ENCODE measurements around the gene HIVEP2.

The HIVEP2 gene

GRCh38 chr6:142787422-142787821, 157.6 kb downstream of the HIVEP2 start:
- H3K27me3 ChIP-seq (ENCODE audit: insufficient read depth, low read length): no peaks in the 10 kb centered on the region
- H3K79me2 ChIP-seq (ENCODE audit: control insufficient read depth, insufficient read depth, low read length, unreplicated experiment): no peaks in the 10 kb centered on the region
- H3K4me3 ChIP-seq (ENCODE audit: low read depth, low read length): no peak overlapping the region
- no peaks in the 10 kb centered on the region for H3K36me3 ChIP-seq (ENCODE audit: insufficient read depth, low read length)
- H3K4me1 ChIP-seq (ENCODE audit: control insufficient read depth, insufficient read depth, low read length, unreplicated experiment): peaks cover 10% of the 10 kb centered on the region
- no peak overlapping the region for H3K27ac ChIP-seq (ENCODE audit: low read depth, low read length)
- H2AFZ ChIP-seq (ENCODE audit: low read length, unreplicated experiment): no peak overlapping the region

DNA sequence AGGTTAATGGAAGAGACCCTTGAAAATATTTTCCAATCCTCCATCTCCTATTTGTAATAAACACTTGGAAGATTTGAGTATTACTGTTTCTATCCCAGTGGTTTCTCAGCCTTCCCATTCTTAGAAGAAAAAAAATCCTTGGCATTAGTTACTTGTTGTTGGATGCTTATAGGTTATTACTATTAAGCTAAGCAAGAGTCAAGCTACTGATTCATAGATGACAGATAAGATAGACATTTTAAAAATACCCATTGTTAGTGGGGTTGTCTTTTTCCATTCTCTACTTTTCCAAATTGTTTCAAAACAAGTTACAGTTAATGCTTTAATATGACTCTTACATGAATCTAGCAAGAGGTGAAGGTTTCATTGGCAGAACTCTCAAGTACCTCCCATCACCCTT, 158.5 kb downstream of the HIVEP2 start:
- no peak overlapping the region for H3K4me3 ChIP-seq (ENCODE audit: low read depth, low read length)
- H3K27me3 ChIP-seq (ENCODE audit: insufficient read depth, low read length): no peaks in the 10 kb centered on the region
- H3K27ac ChIP-seq (ENCODE audit: low read depth, low read length): peak overlapping the region; percentile 37; the same call in 1 of the 2 replicates
- H2AFZ ChIP-seq (ENCODE audit: low read length, unreplicated experiment): no peak overlapping the region
- H3K79me2 ChIP-seq (ENCODE audit: control insufficient read depth, insufficient read depth, low read length, unreplicated experiment): no peaks in the 10 kb centered on the region
- peaks cover 14% of the 10 kb centered on the region for H3K4me1 ChIP-seq (ENCODE audit: control insufficient read depth, insufficient read depth, low read length, unreplicated experiment)
- no peaks in the 10 kb centered on the region for H3K36me3 ChIP-seq (ENCODE audit: insufficient read depth, low read length)

DNA sequence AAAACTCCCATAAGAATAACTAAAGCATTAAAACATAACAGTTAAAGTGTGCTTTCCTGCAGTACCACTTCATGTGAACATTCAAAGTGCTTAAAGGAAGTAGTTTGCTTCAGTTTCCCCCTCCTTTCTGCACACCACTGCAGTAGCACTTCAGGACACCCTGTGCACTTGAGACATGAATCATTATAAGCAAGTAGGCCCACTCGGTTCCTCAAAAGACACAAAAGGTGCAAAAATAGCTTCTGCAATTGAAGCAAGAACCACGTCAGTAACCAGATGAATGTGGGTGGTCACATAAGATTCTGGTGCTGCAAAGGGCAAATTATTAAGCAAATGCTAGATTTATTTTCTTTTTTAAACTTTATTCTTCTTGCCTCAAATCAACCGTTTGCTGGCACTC, 160.6 kb downstream of the HIVEP2 start:
- no peaks in the 10 kb centered on the region for H3K27me3 ChIP-seq (ENCODE audit: insufficient read depth, low read length)
- no peaks in the 10 kb centered on the region for H3K79me2 ChIP-seq (ENCODE audit: control insufficient read depth, insufficient read depth, low read length, unreplicated experiment)
- no peaks in the 10 kb centered on the region for H3K36me3 ChIP-seq (ENCODE audit: insufficient read depth, low read length)
- peaks cover 22% of the 10 kb centered on the region for H3K4me1 ChIP-seq (ENCODE audit: control insufficient read depth, insufficient read depth, low read length, unreplicated experiment)
- H3K27ac ChIP-seq (ENCODE audit: low read depth, low read length): no peak overlapping the region
- H3K4me3 ChIP-seq (ENCODE audit: low read depth, low read length): no peak overlapping the region
- no peak overlapping the region for H2AFZ ChIP-seq (ENCODE audit: low read length, unreplicated experiment)

- Histone ChIP-seq H3K79me2 (ENCODE audit: control insufficient read depth, insufficient read depth, low read length, unreplicated experiment) (no peaks in the 10 kb centered on the region), H3K36me3 (ENCODE audit: insufficient read depth, low read length) (no peaks in the 10 kb centered on the region), H3K4me1 (ENCODE audit: control insufficient read depth, insufficient read depth, low read length, unreplicated experiment) (peaks cover 22% of the 10 kb centered on the region), H3K4me3 (ENCODE audit: low read depth, low read length) (no peak overlapping the region), H3K27me3 (ENCODE audit: insufficient read depth, low read length) (no peaks in the 10 kb centered on the region), H3K27ac (ENCODE audit: low read depth, low read length) (no peak overlapping the region), H2AFZ (ENCODE audit: low read length, unreplicated experiment) (no peak overlapping the region)
Observed at GRCh38 chr6:142783499-142783898, 161.5 kb downstream of the HIVEP2 start.

DNA sequence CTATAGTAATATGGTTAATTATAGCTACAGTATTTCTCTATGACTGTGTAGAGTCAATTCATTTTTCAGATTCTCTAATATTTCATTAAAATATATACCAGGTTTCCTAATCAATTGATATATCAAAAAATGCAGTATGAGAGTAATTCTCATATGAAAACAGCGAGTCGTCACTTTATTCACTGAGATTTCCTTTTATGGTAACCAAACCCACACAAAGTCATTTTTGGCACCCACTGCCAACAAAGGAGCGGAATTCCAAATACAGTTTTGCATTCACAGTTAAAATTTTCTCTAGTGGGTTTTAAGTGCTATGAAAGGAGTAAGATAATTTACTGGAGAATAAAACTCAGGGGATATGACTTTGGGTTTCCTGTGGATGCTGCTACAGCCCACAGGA, 163.8 kb downstream of the HIVEP2 start:
- no peak overlapping the region for H3K27ac ChIP-seq (ENCODE audit: low read depth, low read length)
- H3K79me2 ChIP-seq (ENCODE audit: control insufficient read depth, insufficient read depth, low read length, unreplicated experiment): no peaks in the 10 kb centered on the region
- H3K4me1 ChIP-seq (ENCODE audit: control insufficient read depth, insufficient read depth, low read length, unreplicated experiment): peaks cover 14% of the 10 kb centered on the region
- no peaks in the 10 kb centered on the region for H3K36me3 ChIP-seq (ENCODE audit: insufficient read depth, low read length)
- H3K4me3 ChIP-seq (ENCODE audit: low read depth, low read length): no peak overlapping the region
- H2AFZ ChIP-seq (ENCODE audit: low read length, unreplicated experiment): no peak overlapping the region
- no peaks in the 10 kb centered on the region for H3K27me3 ChIP-seq (ENCODE audit: insufficient read depth, low read length)

DNA sequence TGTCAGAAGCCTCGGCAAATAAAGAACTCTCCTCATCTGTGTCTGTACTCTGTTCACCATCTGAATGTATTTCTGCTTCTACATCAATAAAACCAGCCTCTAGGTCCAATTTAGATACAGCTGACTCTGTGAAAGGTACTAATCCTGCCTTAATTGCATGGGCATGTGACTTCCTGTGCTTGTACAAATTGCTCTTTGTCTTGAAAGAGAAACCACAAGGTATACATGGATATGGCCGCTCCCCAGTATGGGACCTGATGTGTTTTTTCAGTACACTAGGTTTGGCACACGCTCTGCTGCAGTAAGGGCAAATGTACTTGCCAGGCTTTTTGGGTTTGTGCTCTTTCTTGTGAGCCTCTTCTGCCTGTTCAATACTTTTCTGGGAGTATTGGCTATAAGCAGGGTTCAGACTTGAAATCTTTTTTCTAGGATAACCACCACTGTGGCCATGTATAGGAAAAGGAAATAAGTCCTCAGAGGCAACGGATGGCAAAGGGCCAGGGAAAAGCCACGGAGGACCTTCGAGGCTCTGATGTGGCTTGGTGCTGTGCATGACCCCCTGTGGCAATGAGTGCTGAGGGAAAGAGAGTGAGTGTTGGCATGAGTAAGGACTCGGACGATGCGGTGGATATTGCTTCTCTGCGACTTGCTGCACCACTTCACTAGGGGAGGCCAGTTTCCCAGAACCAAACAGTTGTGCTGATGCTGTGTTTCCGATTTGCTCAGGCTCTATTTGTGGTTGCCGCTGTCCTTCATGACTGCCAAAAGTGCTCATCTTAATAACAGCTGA, 170.9 kb downstream of the HIVEP2 start:
- no peaks in the 10 kb centered on the region for H3K79me2 ChIP-seq (ENCODE audit: control insufficient read depth, insufficient read depth, low read length, unreplicated experiment)
- no peak overlapping the region for H3K27ac ChIP-seq (ENCODE audit: low read depth, low read length)
- H3K4me1 ChIP-seq (ENCODE audit: control insufficient read depth, insufficient read depth, low read length, unreplicated experiment): no peaks in the 10 kb centered on the region
- H2AFZ ChIP-seq (ENCODE audit: low read length, unreplicated experiment): no peak overlapping the region
- no peaks in the 10 kb centered on the region for H3K27me3 ChIP-seq (ENCODE audit: insufficient read depth, low read length)
- H3K36me3 ChIP-seq (ENCODE audit: insufficient read depth, low read length): peaks cover 30% of the 10 kb centered on the region
- no peak overlapping the region for H3K4me3 ChIP-seq (ENCODE audit: low read depth, low read length)

DNA sequence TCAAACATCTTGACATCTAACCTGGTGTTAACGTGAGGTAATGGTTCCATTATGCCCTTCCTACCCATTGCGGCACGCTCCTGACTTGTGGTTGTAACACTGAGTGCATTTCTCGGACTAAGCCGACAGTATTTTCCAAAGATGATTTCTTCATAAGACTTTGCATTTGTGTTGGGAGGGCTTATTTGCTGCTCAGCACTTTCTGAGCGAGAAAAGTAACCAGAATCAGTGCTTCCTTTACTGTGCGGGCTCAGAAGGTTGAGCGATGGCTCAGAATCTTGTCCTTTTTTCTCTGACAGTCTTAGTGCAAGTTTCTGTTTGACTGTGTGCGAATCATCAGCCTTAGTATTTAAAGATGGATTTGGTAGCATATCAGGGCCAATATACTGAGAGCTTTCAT, 171.7 kb downstream of the HIVEP2 start:
- H3K27me3 ChIP-seq (ENCODE audit: insufficient read depth, low read length): no peaks in the 10 kb centered on the region
- no peak overlapping the region for H3K4me3 ChIP-seq (ENCODE audit: low read depth, low read length)
- H2AFZ ChIP-seq (ENCODE audit: low read length, unreplicated experiment): no peak overlapping the region
- H3K4me1 ChIP-seq (ENCODE audit: control insufficient read depth, insufficient read depth, low read length, unreplicated experiment): no peaks in the 10 kb centered on the region
- no peaks in the 10 kb centered on the region for H3K79me2 ChIP-seq (ENCODE audit: control insufficient read depth, insufficient read depth, low read length, unreplicated experiment)
- no peak overlapping the region for H3K27ac ChIP-seq (ENCODE audit: low read depth, low read length)
- H3K36me3 ChIP-seq (ENCODE audit: insufficient read depth, low read length): peaks cover 31% of the 10 kb centered on the region

DNA sequence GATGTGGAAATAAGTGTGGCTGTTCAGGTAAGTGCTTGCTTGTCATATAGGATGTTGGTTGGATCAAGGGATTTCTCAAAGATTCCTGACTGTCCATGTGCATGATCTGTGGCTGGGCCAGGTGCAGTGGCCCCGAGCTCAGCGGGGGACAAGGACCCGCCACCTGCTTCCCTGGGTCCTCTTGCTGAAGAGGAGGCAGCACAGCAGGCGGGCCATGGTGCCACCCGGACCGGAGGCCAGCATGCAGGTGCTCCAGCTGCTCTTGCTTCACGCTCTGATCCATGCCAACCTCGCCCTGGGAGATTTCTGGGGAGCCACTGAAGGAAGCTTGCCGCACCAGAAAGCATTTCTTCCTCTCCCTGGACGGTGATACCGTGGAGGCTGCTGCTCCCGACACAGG, 173.8 kb downstream of the HIVEP2 start:
- H3K27ac ChIP-seq (ENCODE audit: low read depth, low read length): no peak overlapping the region
- H3K79me2 ChIP-seq (ENCODE audit: control insufficient read depth, insufficient read depth, low read length, unreplicated experiment): no peaks in the 10 kb centered on the region
- H3K4me1 ChIP-seq (ENCODE audit: control insufficient read depth, insufficient read depth, low read length, unreplicated experiment): no peaks in the 10 kb centered on the region
- no peak overlapping the region for H3K4me3 ChIP-seq (ENCODE audit: low read depth, low read length)
- no peaks in the 10 kb centered on the region for H3K27me3 ChIP-seq (ENCODE audit: insufficient read depth, low read length)
- H3K36me3 ChIP-seq (ENCODE audit: insufficient read depth, low read length): peaks cover 34% of the 10 kb centered on the region
- H2AFZ ChIP-seq (ENCODE audit: low read length, unreplicated experiment): no peak overlapping the region

DNA sequence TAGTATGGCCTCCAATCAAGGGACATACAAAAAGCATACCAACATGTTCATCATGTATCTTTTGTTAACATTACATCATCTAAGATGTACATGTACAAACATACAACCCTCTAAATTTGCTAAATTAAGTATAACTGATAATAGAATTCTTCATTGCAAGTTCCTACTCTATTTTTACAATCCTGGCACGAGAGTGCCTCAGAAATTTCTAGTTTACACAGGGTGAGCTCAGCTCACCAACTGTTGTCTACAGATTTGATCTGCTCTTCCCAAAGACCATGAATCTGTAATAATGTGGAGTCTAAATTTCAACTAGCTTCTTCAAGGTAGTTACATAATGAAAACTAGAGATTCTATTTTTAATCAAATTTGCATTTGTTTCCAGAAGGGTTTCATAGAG, 179.7 kb downstream of the HIVEP2 start:
- H3K4me3 ChIP-seq (ENCODE audit: low read depth, low read length): no peak overlapping the region
- no peak overlapping the region for H2AFZ ChIP-seq (ENCODE audit: low read length, unreplicated experiment)
- peaks cover 17% of the 10 kb centered on the region for H3K4me1 ChIP-seq (ENCODE audit: control insufficient read depth, insufficient read depth, low read length, unreplicated experiment)
- H3K36me3 ChIP-seq (ENCODE audit: insufficient read depth, low read length): peaks cover 17% of the 10 kb centered on the region
- H3K27me3 ChIP-seq (ENCODE audit: insufficient read depth, low read length): no peaks in the 10 kb centered on the region
- no peak overlapping the region for H3K27ac ChIP-seq (ENCODE audit: low read depth, low read length)
- H3K79me2 ChIP-seq (ENCODE audit: control insufficient read depth, insufficient read depth, low read length, unreplicated experiment): no peaks in the 10 kb centered on the region

DNA sequence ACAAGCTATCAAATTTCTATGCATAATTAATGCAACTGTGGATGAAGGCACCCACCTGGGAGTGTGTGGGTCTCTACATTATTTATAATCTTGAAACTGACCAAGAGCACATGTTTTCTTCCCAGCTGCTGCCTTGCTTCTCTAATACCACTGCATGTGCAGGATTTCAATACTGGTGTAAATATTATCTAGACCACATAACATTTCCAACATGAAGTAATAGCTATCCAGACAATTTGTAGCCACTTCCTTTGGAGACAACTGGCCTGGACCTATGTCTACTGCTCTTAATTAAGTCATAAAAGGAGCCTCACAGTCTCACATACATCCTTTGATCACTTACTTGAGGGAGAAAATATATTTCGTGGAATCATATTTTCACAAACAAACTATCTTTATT, 180.7 kb downstream of the HIVEP2 start:
- Histone ChIP-seq H3K36me3 (ENCODE audit: insufficient read depth, low read length) (peaks cover 27% of the 10 kb centered on the region), H3K27me3 (ENCODE audit: insufficient read depth, low read length) (no peaks in the 10 kb centered on the region), H3K27ac (ENCODE audit: low read depth, low read length) (no peak overlapping the region), H3K79me2 (ENCODE audit: control insufficient read depth, insufficient read depth, low read length, unreplicated experiment) (no peaks in the 10 kb centered on the region), H3K4me3 (ENCODE audit: low read depth, low read length) (no peak overlapping the region), H2AFZ (ENCODE audit: low read length, unreplicated experiment) (no peak overlapping the region), H3K4me1 (ENCODE audit: control insufficient read depth, insufficient read depth, low read length, unreplicated experiment) (peaks cover 27% of the 10 kb centered on the region)

- no peaks in the 10 kb centered on the region for H3K79me2 ChIP-seq (ENCODE audit: control insufficient read depth, insufficient read depth, low read length, unreplicated experiment)
- H2AFZ ChIP-seq (ENCODE audit: low read length, unreplicated experiment): no peak overlapping the region
- no peak overlapping the region for H3K4me3 ChIP-seq (ENCODE audit: low read depth, low read length)
- peak overlapping the region; percentile 63 for H3K27ac ChIP-seq (ENCODE audit: low read depth, low read length)
- H3K36me3 ChIP-seq (ENCODE audit: insufficient read depth, low read length): peaks cover 26% of the 10 kb centered on the region
- H3K27me3 ChIP-seq (ENCODE audit: insufficient read depth, low read length): no peaks in the 10 kb centered on the region
- peaks cover 27% of the 10 kb centered on the region for H3K4me1 ChIP-seq (ENCODE audit: control insufficient read depth, insufficient read depth, low read length, unreplicated experiment)
Observed at GRCh38 chr6:142763205-142763604, 181.8 kb downstream of the HIVEP2 start.
